NCI-H82 treated with DMSO at 0.1 percent for 48 hours (cell line): Measurements from ENCODE around the gene KCNC4.

Experiments used
- DNase-seq: peaks from one replicate; lab custom pipeline; 2025; ENCODE audit not compliant: unreplicated experiment; lab: John Stamatoyannopoulos, UW

KCNC4 gene

GRCh38 chr1:110209715-110210603, at the start of gene KCNC4:
KCNC4 (plus strand) TSS chr1:110210314; CDS start chr1:110211500, 1,186 bp downstream.
- peak; percentile 40 for DNase-seq

- no peak for DNase-seq
Measured at GRCh38 chr1:110160538-110161100, 49.5 kb upstream of the KCNC4 start.

- DNase-seq, result no peak
Measured at GRCh38 chr1:110161165-110161564, 48.9 kb upstream of the KCNC4 start.

GRCh38 chr1:110161849-110162248, 48.3 kb upstream of the KCNC4 start:
- no peak for DNase-seq

- no peak for DNase-seq
Measured at GRCh38 chr1:110163591-110163990, 46.5 kb upstream of the KCNC4 start.

GRCh38 chr1:110164725-110165350, 45.3 kb upstream of the KCNC4 start:
- no peak for DNase-seq

GRCh38 chr1:110165761-110166231, 44.3 kb upstream of the KCNC4 start:
- no peak for DNase-seq

GRCh38 chr1:110166861-110167260, 43.3 kb upstream of the KCNC4 start:
- DNase-seq, result no peak

- DNase-seq, result peak; percentile 96
Measured at GRCh38 chr1:110170766-110171733, 39.1 kb upstream of the KCNC4 start.

GRCh38 chr1:110172001-110172400, 38.1 kb upstream of the KCNC4 start:
- no peak for DNase-seq

GRCh38 chr1:110173466-110174105, 36.5 kb upstream of the KCNC4 start:
- no peak for DNase-seq

GRCh38 chr1:110174961-110175360, 35.2 kb upstream of the KCNC4 start:
- no peak for DNase-seq

- peak; percentile 9 for DNase-seq
Measured at GRCh38 chr1:110176299-110176956, 33.7 kb upstream of the KCNC4 start.

- DNase-seq, result no peak
Measured at GRCh38 chr1:110177775-110178174, 32.3 kb upstream of the KCNC4 start.

- DNase-seq, result no peak
Measured at GRCh38 chr1:110183642-110184167, 26.4 kb upstream of the KCNC4 start.

GRCh38 chr1:110184446-110184845, 25.7 kb upstream of the KCNC4 start:
- DNase-seq, result no peak

GRCh38 chr1:110185181-110185580, 24.9 kb upstream of the KCNC4 start:
- DNase-seq, result no peak

GRCh38 chr1:110186558-110186957, 23.6 kb upstream of the KCNC4 start:
- DNase-seq, result no peak

GRCh38 chr1:110187139-110187890, 22.8 kb upstream of the KCNC4 start:
- DNase-seq, result no peak
